ENCODE results near the gene ZNF672. TPM values are rescaled to one million over a fixed set of nuclear protein-coding genes. Genes with fewer than 3 reads are reported as not detected.

The ZNF672 gene
- total and polyA plus RNA-seq, 2 of the 13 experiments (the other 11 are each of a cell fraction or from before 2014, with no cell fraction given): 17.2 to 22.9 TPM

GRCh38 chr1:248862998-248863881, 25.2 kb downstream of the ZNF672 start (continued):
- no peak; the same call in 1 of the 2 replicates for TF ChIP-seq ZNF839 (CRISPR knock-in tag; IDR thresholded peaks at IDR 0.05; ENCODE audit: borderline replicate concordance)
- no peak for TF ChIP-seq BRCA1 (CRISPR knock-in tag; IDR thresholded peaks at IDR 0.05)
- peak; percentile 83 for TF ChIP-seq ZFY (CRISPR knock-in tag; IDR thresholded peaks at IDR 0.05)
- TF ChIP-seq ZNF329 (CRISPR knock-in tag; IDR thresholded peaks at IDR 0.05; ENCODE audit: low read depth): peak; percentile 59; the same call in 1 of the 2 replicates
- peak; percentile 38 for TF ChIP-seq AGO1 (IDR thresholded peaks at IDR 0.05; ENCODE audit: low read depth, low read length, poor library complexity, severe bottlenecking)
- peak in 1 of 2 experiments; percentile 6; a peak in 1 of 4 replicates for TF ChIP-seq REST (IDR thresholded peaks at IDR 0.05; ENCODE audit: borderline replicate concordance in 1 of 2, low read depth in 1 of 2, low read length in 2 of 2)
- no peak for TF ChIP-seq ZNF383 (CRISPR knock-in tag; IDR thresholded peaks at IDR 0.05; ENCODE audit: borderline replicate concordance)
- peak; percentile 61; the same call in 1 of the 2 replicates for TF ChIP-seq ZNF891 (CRISPR knock-in tag; IDR thresholded peaks at IDR 0.05)
- TF ChIP-seq ZBTB38 (CRISPR knock-in tag; IDR thresholded peaks at IDR 0.05): 0 out of 2 replicates have a peak, but pooled peaks have one; percentile 28
- TF ChIP-seq, protein P1, sequence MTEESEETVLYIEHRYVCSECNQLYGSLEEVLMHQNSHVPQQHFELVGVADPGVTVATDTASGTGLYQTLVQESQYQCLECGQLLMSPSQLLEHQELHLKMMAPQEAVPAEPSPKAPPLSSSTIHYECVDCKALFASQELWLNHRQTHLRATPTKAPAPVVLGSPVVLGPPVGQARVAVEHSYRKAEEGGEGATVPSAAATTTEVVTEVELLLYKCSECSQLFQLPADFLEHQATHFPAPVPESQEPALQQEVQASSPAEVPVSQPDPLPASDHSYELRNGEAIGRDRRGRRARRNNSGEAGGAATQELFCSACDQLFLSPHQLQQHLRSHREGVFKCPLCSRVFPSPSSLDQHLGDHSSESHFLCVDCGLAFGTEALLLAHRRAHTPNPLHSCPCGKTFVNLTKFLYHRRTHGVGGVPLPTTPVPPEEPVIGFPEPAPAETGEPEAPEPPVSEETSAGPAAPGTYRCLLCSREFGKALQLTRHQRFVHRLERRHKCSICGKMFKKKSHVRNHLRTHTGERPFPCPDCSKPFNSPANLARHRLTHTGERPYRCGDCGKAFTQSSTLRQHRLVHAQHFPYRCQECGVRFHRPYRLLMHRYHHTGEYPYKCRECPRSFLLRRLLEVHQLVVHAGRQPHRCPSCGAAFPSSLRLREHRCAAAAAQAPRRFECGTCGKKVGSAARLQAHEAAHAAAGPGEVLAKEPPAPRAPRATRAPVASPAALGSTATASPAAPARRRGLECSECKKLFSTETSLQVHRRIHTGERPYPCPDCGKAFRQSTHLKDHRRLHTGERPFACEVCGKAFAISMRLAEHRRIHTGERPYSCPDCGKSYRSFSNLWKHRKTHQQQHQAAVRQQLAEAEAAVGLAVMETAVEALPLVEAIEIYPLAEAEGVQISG (CRISPR knock-in tag; IDR thresholded peaks at IDR 0.05): peak; percentile 79
- TF ChIP-seq RXRB (CRISPR knock-in tag; IDR thresholded peaks at IDR 0.05; ENCODE audit: borderline replicate concordance): 0 out of 2 replicates have a peak, but pooled peaks have one; percentile 16
- no peak for TF ChIP-seq RFXANK (CRISPR knock-in tag; IDR thresholded peaks at IDR 0.05)
- TF ChIP-seq ZNF768 (CRISPR knock-in tag; IDR thresholded peaks at IDR 0.05): peak; percentile 83
- TF ChIP-seq NFYB (CRISPR knock-in tag; IDR thresholded peaks at IDR 0.05): peak; percentile 38
- 0 out of 2 replicates have a peak, but pooled peaks have one; percentile 41 for TF ChIP-seq TARDBP (CRISPR knock-in tag; IDR thresholded peaks at IDR 0.05)
- peak; percentile 43 for TF ChIP-seq MED8 (CRISPR knock-in tag; IDR thresholded peaks at IDR 0.05; ENCODE audit: insufficient replicate concordance)
- no peak for TF ChIP-seq ZNF496 (CRISPR knock-in tag; IDR thresholded peaks at IDR 0.05; ENCODE audit: insufficient replicate concordance)
- TF ChIP-seq GFI1 (CRISPR knock-in tag; IDR thresholded peaks at IDR 0.05; ENCODE audit: borderline replicate concordance): 0 out of 2 replicates have a peak, but pooled peaks have one; percentile 52
- peak; percentile 52 for TF ChIP-seq HNRNPLL (IDR thresholded peaks at IDR 0.05; ENCODE audit: low read depth, low read length, poor library complexity, severe bottlenecking)
- TF ChIP-seq UBTF (CRISPR knock-in tag; IDR thresholded peaks at IDR 0.05): peak; percentile 96

All from HepG2 (cell line).